GM19025 (cell line): Measurements from ENCODE around the gene RPF1.

Experiments used
- ATAC-seq: cut with Tn5 transposase; IDR thresholded peaks from one replicate; pipeline ENCODE4 v1.9.1; 2021; ENCODE audit warnings: mild to moderate bottlenecking, low read depth, moderate library complexity; ENCODE audit not compliant: unreplicated experiment

RPF1 gene

DNA sequence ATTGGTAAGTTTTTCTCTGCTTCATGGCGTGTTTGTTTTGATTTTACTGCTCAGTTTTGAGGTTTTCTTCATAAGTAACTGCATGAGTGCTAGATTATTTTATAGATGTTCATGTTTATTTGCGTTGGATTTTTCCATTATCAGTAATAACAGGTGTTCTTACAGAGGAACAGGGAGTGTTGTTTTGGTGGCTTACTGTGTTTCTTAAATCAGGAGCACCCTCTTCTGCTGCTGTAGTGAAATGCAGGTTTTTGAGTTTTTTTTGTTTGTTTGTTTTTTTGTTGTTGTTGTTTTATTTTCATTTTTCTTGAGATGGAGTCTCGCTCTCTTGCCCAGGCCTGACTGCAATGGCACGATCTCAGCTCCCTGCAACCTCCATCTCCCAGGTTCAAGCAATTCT lies 62.6 kb downstream of the RPF1 start:
- ATAC-seq = no peak
